ENCODE measurements around the gene SRSF9.
A peak's percentile ranks its signal among the peaks of the same experiment; 100 is the strongest.
"Not testable (repeated sequence)": the region's sequence is repeated elsewhere in the genome, so short reads cannot be mapped to it uniquely, and the experiment has no call there.

The SRSF9 gene

GRCh38 chr12:120469450-120470149, at the start of gene SRSF9:
SRSF9 (minus strand) TSS chr12:120469748; CDS start chr12:120469609, 139 bp downstream.
- DNase-seq (ENCODE audit: low read depth, low spot score): peak; percentile 92

- DNase-seq (ENCODE audit: low read depth, low spot score): not testable (repeated sequence)
Observed at GRCh38 chr12:120519324-120519723, 49.8 kb upstream of the SRSF9 start.

- no peak for DNase-seq (ENCODE audit: low read depth, low spot score)
Observed at GRCh38 chr12:120515496-120515895, 45.9 kb upstream of the SRSF9 start.

- DNase-seq (ENCODE audit: low read depth, low spot score): no peak
Observed at GRCh38 chr12:120514002-120514401, 44.5 kb upstream of the SRSF9 start.

- DNase-seq (ENCODE audit: low read depth, low spot score): no peak
Observed at GRCh38 chr12:120508537-120508936, 39.0 kb upstream of the SRSF9 start.

- DNase-seq (ENCODE audit: low read depth, low spot score): no peak
Observed at GRCh38 chr12:120504587-120504986, 35.0 kb upstream of the SRSF9 start.

GRCh38 chr12:120500581-120500980, 31.0 kb upstream of the SRSF9 start:
- DNase-seq (ENCODE audit: low read depth, low spot score): no peak

- no peak for DNase-seq (ENCODE audit: low read depth, low spot score)
Observed at GRCh38 chr12:120498870-120499515, 29.4 kb upstream of the SRSF9 start.

GRCh38 chr12:120497524-120498150, 28.1 kb upstream of the SRSF9 start:
- no peak for DNase-seq (ENCODE audit: low read depth, low spot score)

GRCh38 chr12:120496413-120497340, 27.1 kb upstream of the SRSF9 start:
- peak; percentile 2 for DNase-seq (ENCODE audit: low read depth, low spot score)

- peak; percentile 95 for DNase-seq (ENCODE audit: low read depth, low spot score)
Observed at GRCh38 chr12:120495731-120496412, 26.3 kb upstream of the SRSF9 start, which contains the start of gene DYNLL1. DYNLL1 (plus strand) TSS chr12:120496113; CDS start chr12:120496422, 309 bp downstream.

- no peak for DNase-seq (ENCODE audit: low read depth, low spot score)
Observed at GRCh38 chr12:120495186-120495730, 25.7 kb upstream of the SRSF9 start.

GRCh38 chr12:120490833-120491512, 21.4 kb upstream of the SRSF9 start:
- no peak for DNase-seq (ENCODE audit: low read depth, low spot score)

- no peak for DNase-seq (ENCODE audit: low read depth, low spot score)
Observed at GRCh38 chr12:120490325-120490724, 20.8 kb upstream of the SRSF9 start.

- DNase-seq (ENCODE audit: low read depth, low spot score): no peak
Observed at GRCh38 chr12:120489018-120489417, 19.5 kb upstream of the SRSF9 start.

GRCh38 chr12:120488057-120488640, 18.6 kb upstream of the SRSF9 start:
- no peak for DNase-seq (ENCODE audit: low read depth, low spot score)

GRCh38 chr12:120487552-120487951, 18.0 kb upstream of the SRSF9 start:
- DNase-seq (ENCODE audit: low read depth, low spot score): not testable (repeated sequence)

- DNase-seq (ENCODE audit: low read depth, low spot score): no peak
Observed at GRCh38 chr12:120485961-120486881, 16.7 kb upstream of the SRSF9 start.

GRCh38 chr12:120483621-120484020, 14.1 kb upstream of the SRSF9 start:
- DNase-seq (ENCODE audit: low read depth, low spot score): no peak

Data from activated naive CD8-positive, alpha-beta T cell treated with anti-CD3 and anti-CD28 coated beads, Interleukin-2, amount 50 U/mL, for 16 hours (primary cell).